GM12892 (cell line): ENCODE results near the gene SLBP.

Experiments
- POLR2A ChIP-seq: IDR thresholded peaks from 2 replicates; pipeline ENCODE4 v1.6.1; 2011; ENCODE audit warnings: low read depth, low read length, control low read depth
- POLR2AphosphoS5 ChIP-seq: IDR thresholded peaks from 2 replicates; pipeline ENCODE4 v1.6.1; 2011; ENCODE audit warnings: low read depth, low read length, control low read depth
- TAF1 ChIP-seq: IDR thresholded peaks from 2 replicates; pipeline ENCODE4 v1.6.1; 2011; ENCODE audit warnings: low read depth, mild to moderate bottlenecking, control low read depth, low read length, borderline replicate concordance

DNA sequence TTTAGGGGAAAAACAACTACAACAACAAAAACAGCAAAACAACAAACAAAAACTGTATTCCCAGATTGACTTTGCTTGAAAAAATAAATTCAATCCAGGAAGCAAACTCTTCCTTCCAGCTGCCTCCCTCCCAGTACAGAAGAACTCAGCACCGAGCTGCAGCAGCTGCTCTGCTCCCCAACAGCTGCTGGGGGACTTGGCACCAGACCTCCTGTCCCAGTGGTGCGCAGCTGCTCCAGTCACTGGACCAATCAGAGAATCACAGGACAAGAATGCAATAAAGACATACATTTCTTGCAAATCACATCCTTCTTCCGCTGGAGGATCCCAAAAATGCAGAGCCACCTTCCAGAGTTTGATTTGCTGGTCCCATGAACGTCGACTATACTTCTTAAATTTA lies 16.2 kb downstream of the SLBP start:
- TF ChIP-seq TAF1 (no peak), POLR2AphosphoS5 (no peak), POLR2A (no peak)
